ENCODE measurements around the gene ZNF302. TPM values are rescaled to one million over a fixed set of nuclear protein-coding genes. Genes with fewer than 3 reads are reported as not detected.
A peak's percentile ranks its signal among the peaks of the same experiment; 100 is the strongest.

Gene ZNF302
- total RNA-seq (10 to 100 TPM; 13.4 to 14.8 TPM), polyA plus RNA-seq (16.0 TPM)

GRCh38 chr19:34677386-34678084 is at the start of gene ZNF302:
Gene ZNF302, plus strand, starts transcription at chr19:34677678. Its CDS starts 1,127 bp downstream, at chr19:34678805.
- H3K27me3 Mint-ChIP-seq = peaks cover 11 to 28% of the 10 kb centered on the region in 2 donors
- H3K36me3 Mint-ChIP-seq = peaks cover 26 to 53% (median 46%) of the 10 kb centered on the region in 3 donors
- H3K9me3 Mint-ChIP-seq = peaks cover 10 to 34% (median 25%) of the 10 kb centered on the region in 5 donors
- no peaks in the 10 kb centered on the region for H3K27me3 ChIP-seq (ENCODE audit: insufficient read depth, low read length, poor library complexity, severe bottlenecking)
- H3K36me3 ChIP-seq (ENCODE audit: insufficient read depth, low read length) = peaks cover 25% of the 10 kb centered on the region
- H3K27ac ChIP-seq (ENCODE audit: low read depth, low read length) = peak within 1 kb of the TSS; percentile 78
- peak within 1 kb of the TSS; percentile 97 for H3K4me3 ChIP-seq (ENCODE audit: low read length)
- peak within 1 kb of the TSS; percentile 94 to 100 (median 99) for H3K27ac Mint-ChIP-seq
- ChIA-PET POLR2A (interaction anchor here (0.6 to 1.6 kb wide), 3 partner anchors 56 to 1290 kb away, joined by 7 to 12 read pairs (median 10); partner anchors contain the start of gene ZNF181), CTCF (interaction anchor here (0.7 to 0.8 kb wide), 2 partner anchors 10 to 323 kb away, joined by 3 read pairs; no protein-coding TSS in a partner anchor)
- DNase-seq = peak; percentile 88 to 94 (median 92)
- H3K4me1 Mint-ChIP-seq = peaks cover 28 to 43% (median 42%) of the 10 kb centered on the region in 3 donors
- peaks cover 3% of the 10 kb centered on the region for H3K9me3 ChIP-seq (ENCODE audit: low read length)
- peak within 1 kb of the TSS; percentile 95 to 100 (median 99) for H3K4me3 Mint-ChIP-seq
- H3K4me1 ChIP-seq (ENCODE audit: insufficient read depth, low read length) = peaks cover 17% of the 10 kb centered on the region

DNA sequence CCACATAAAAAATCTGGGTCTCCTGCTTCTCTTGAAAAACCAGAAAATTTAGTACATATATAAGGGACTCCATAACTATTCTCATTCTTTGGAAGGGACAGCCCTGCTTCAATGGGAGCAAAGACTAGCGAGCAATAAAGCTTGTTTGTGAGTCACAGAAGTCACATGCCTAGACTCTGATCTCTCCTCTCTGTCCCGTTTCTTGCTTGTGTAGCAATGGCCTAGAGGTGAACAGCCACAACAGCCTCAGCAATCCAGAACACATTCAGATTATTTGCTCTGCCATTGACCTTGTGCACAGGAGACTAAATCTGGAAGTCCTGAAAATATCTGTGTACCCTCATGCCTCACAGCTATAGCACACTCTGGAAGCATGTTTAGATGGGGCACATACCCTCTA is 43.7 kb upstream of the ZNF302 start:
- DNase-seq = no peak
- H3K36me3 Mint-ChIP-seq = peaks cover 0 to 47% (median 4%) of the 10 kb centered on the region in 3 donors
- peak overlapping the region in 1 of 8 donors; percentile 89 for H3K27ac Mint-ChIP-seq
- H3K9me3 ChIP-seq (ENCODE audit: low read length) = peaks cover 6% of the 10 kb centered on the region
- CTCF ChIA-PET = interaction anchor here (1.4 kb wide), 2 partner anchors 77 to 80 kb away, joined by 3 to 5 read pairs; no protein-coding TSS in a partner anchor
- H3K4me3 Mint-ChIP-seq = no peak overlapping the region
- peaks cover 9 to 41% (median 32%) of the 10 kb centered on the region in 5 donors for H3K9me3 Mint-ChIP-seq
- H3K4me3 ChIP-seq (ENCODE audit: low read length) = no peak overlapping the region
- H3K27ac ChIP-seq (ENCODE audit: low read depth, low read length) = no peak overlapping the region
- no peaks in the 10 kb centered on the region for H3K27me3 ChIP-seq (ENCODE audit: insufficient read depth, low read length, poor library complexity, severe bottlenecking)
- H3K36me3 ChIP-seq (ENCODE audit: insufficient read depth, low read length) = no peaks in the 10 kb centered on the region
- H3K27me3 Mint-ChIP-seq = peaks cover 0 to 4% of the 10 kb centered on the region in 2 donors
- no peaks in the 10 kb centered on the region for H3K4me1 ChIP-seq (ENCODE audit: insufficient read depth, low read length)
- H3K4me1 Mint-ChIP-seq = no peaks in the 10 kb centered on the region
- POLR2A ChIA-PET = no interaction called here

DNA sequence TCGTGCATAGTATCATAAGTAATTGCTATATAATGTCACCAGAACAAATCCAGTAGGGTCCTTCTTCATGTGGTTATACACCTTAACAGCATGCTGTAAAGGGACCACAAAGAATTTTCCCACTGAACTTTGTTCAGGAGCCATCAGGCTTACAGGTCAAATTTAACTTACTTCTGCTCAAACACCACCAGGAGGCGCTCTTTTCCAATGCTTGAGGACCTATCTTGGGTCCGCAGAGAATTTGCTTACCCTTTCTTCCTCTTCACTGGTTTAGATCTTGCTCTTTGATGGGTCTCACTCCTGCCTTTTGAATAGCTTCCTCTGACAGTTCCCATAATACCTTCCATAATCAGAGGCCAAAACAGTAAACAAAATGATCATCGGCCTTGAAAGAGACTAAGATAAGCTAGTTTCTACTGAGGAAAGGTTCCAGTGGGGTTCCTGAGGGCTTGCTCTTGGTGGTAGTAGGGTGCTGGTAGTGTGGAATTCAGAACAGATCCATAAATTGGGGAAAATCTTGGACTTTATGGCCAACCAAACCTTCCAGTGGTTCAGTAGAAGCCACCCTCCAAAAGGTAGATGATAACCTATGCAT is 37.9 kb upstream of the ZNF302 start:
- no peak overlapping the region for H3K4me3 Mint-ChIP-seq
- H3K4me1 Mint-ChIP-seq = peaks cover 0 to 4% (median 0%) of the 10 kb centered on the region in 3 donors
- peaks cover 0 to 2% of the 10 kb centered on the region in 2 donors for H3K27me3 Mint-ChIP-seq
- Histone ChIP-seq H3K4me1 (ENCODE audit: insufficient read depth, low read length) (peaks cover 3% of the 10 kb centered on the region), H3K27me3 (ENCODE audit: insufficient read depth, low read length, poor library complexity, severe bottlenecking) (no peaks in the 10 kb centered on the region), H3K9me3 (ENCODE audit: low read length) (peaks cover 6% of the 10 kb centered on the region), H3K4me3 (ENCODE audit: low read length) (no peak overlapping the region), H3K36me3 (ENCODE audit: insufficient read depth, low read length) (no peaks in the 10 kb centered on the region), H3K27ac (ENCODE audit: low read depth, low read length) (no peak overlapping the region)
- peaks cover 0 to 18% (median 0%) of the 10 kb centered on the region in 3 donors for H3K36me3 Mint-ChIP-seq
- ChIA-PET CTCF (interaction anchor here (0.6 to 4.2 kb wide), 6 partner anchors 12 to 429 kb away, joined by 3 to 30 read pairs (median 4); no protein-coding TSS in a partner anchor), POLR2A (no interaction called here)
- no peak overlapping the region for H3K27ac Mint-ChIP-seq
- H3K9me3 Mint-ChIP-seq = peaks cover 0 to 16% (median 15%) of the 10 kb centered on the region in 5 donors
- DNase-seq = peak; percentile 31 to 68 (median 46)

GRCh38 chr19:34642241-34642640 is 35.2 kb upstream of the ZNF302 start:
- Mint-ChIP-seq H3K4me1 (peaks cover 0 to 4% (median 0%) of the 10 kb centered on the region in 3 donors), H3K4me3 (no peak overlapping the region), H3K36me3 (no peaks in the 10 kb centered on the region), H3K9me3 (no peaks in the 10 kb centered on the region), H3K27me3 (peaks cover 1 to 3% of the 10 kb centered on the region in 2 donors), H3K27ac (no peak overlapping the region)
- H3K9me3 ChIP-seq (ENCODE audit: low read length) = no peaks in the 10 kb centered on the region
- H3K27ac ChIP-seq (ENCODE audit: low read depth, low read length) = no peak overlapping the region
- ChIA-PET POLR2A (no interaction called here), CTCF (interaction anchor here (4.2 kb wide), 1 partner anchor 70 kb away, joined by 30 read pairs; no protein-coding TSS in a partner anchor)
- H3K4me1 ChIP-seq (ENCODE audit: insufficient read depth, low read length) = peaks cover 3% of the 10 kb centered on the region
- no peaks in the 10 kb centered on the region for H3K27me3 ChIP-seq (ENCODE audit: insufficient read depth, low read length, poor library complexity, severe bottlenecking)
- no peak overlapping the region for H3K4me3 ChIP-seq (ENCODE audit: low read length)
- no peak for DNase-seq
- no peaks in the 10 kb centered on the region for H3K36me3 ChIP-seq (ENCODE audit: insufficient read depth, low read length)

GRCh38 chr19:34644991-34645461 is 32.5 kb upstream of the ZNF302 start:
- Histone ChIP-seq H3K27ac (ENCODE audit: low read depth, low read length) (no peak overlapping the region), H3K4me3 (ENCODE audit: low read length) (no peak overlapping the region), H3K9me3 (ENCODE audit: low read length) (no peaks in the 10 kb centered on the region), H3K27me3 (ENCODE audit: insufficient read depth, low read length, poor library complexity, severe bottlenecking) (no peaks in the 10 kb centered on the region), H3K36me3 (ENCODE audit: insufficient read depth, low read length) (no peaks in the 10 kb centered on the region), H3K4me1 (ENCODE audit: insufficient read depth, low read length) (no peaks in the 10 kb centered on the region)
- H3K4me3 Mint-ChIP-seq = no peak overlapping the region
- H3K36me3 Mint-ChIP-seq = no peaks in the 10 kb centered on the region
- ChIA-PET POLR2A (no interaction called here), CTCF (no interaction called here)
- no peak overlapping the region for H3K27ac Mint-ChIP-seq
- no peaks in the 10 kb centered on the region for H3K4me1 Mint-ChIP-seq
- DNase-seq = no peak
- H3K27me3 Mint-ChIP-seq = peaks cover 1 to 13% of the 10 kb centered on the region in 2 donors
- no peaks in the 10 kb centered on the region for H3K9me3 Mint-ChIP-seq

GRCh38 chr19:34645551-34645950 is 31.9 kb upstream of the ZNF302 start:
- Mint-ChIP-seq H3K4me3 (no peak overlapping the region), H3K9me3 (no peaks in the 10 kb centered on the region), H3K36me3 (peaks cover 0 to 1% (median 0%) of the 10 kb centered on the region in 3 donors), H3K27ac (no peak overlapping the region), H3K27me3 (peaks cover 1 to 15% of the 10 kb centered on the region in 2 donors), H3K4me1 (no peaks in the 10 kb centered on the region)
- Histone ChIP-seq H3K27me3 (ENCODE audit: insufficient read depth, low read length, poor library complexity, severe bottlenecking) (no peaks in the 10 kb centered on the region), H3K4me1 (ENCODE audit: insufficient read depth, low read length) (no peaks in the 10 kb centered on the region), H3K36me3 (ENCODE audit: insufficient read depth, low read length) (no peaks in the 10 kb centered on the region), H3K9me3 (ENCODE audit: low read length) (no peaks in the 10 kb centered on the region), H3K4me3 (ENCODE audit: low read length) (no peak overlapping the region), H3K27ac (ENCODE audit: low read depth, low read length) (no peak overlapping the region)
- ChIA-PET POLR2A (no interaction called here), CTCF (no interaction called here)
- DNase-seq = no peak

GRCh38 chr19:34649886-34650543 is 27.5 kb upstream of the ZNF302 start:
- Histone ChIP-seq H3K36me3 (ENCODE audit: insufficient read depth, low read length) (no peaks in the 10 kb centered on the region), H3K27ac (ENCODE audit: low read depth, low read length) (no peak overlapping the region), H3K4me1 (ENCODE audit: insufficient read depth, low read length) (no peaks in the 10 kb centered on the region), H3K9me3 (ENCODE audit: low read length) (no peaks in the 10 kb centered on the region), H3K4me3 (ENCODE audit: low read length) (no peak overlapping the region), H3K27me3 (ENCODE audit: insufficient read depth, low read length, poor library complexity, severe bottlenecking) (no peaks in the 10 kb centered on the region)
- H3K9me3 Mint-ChIP-seq = peaks cover 0 to 12% (median 7%) of the 10 kb centered on the region in 5 donors
- CTCF ChIA-PET = no interaction called here
- no peaks in the 10 kb centered on the region for H3K4me1 Mint-ChIP-seq
- H3K36me3 Mint-ChIP-seq = peaks cover 0 to 11% (median 0%) of the 10 kb centered on the region in 3 donors
- no peak overlapping the region for H3K4me3 Mint-ChIP-seq
- peaks cover 4 to 39% of the 10 kb centered on the region in 2 donors for H3K27me3 Mint-ChIP-seq
- POLR2A ChIA-PET = no interaction called here
- DNase-seq = no peak
- H3K27ac Mint-ChIP-seq = peak overlapping the region in 1 of 8 donors; percentile 81
